Measurements from ENCODE around the gene SLC16A8.
"Not testable (repeated sequence)": the region's sequence is repeated elsewhere in the genome, so short reads cannot be mapped to it uniquely, and the experiment has no call there.

The SLC16A8 gene

GRCh38 chr22:38079208-38079607 lies 4.8 kb downstream of the SLC16A8 start:
- not testable (repeated sequence) for H3K27me3 ChIP-seq (ENCODE audit: insufficient read depth, low read length, poor library complexity); H3K4ac ChIP-seq (ENCODE audit: low read depth, low read length); DNase-seq; H3K18ac ChIP-seq (ENCODE audit: low read length); H3K79me2 ChIP-seq (ENCODE audit: control insufficient read depth, insufficient read depth, low read length); H2BK120ac ChIP-seq (ENCODE audit: low read depth, low read length); H3K79me1 ChIP-seq (ENCODE audit: low read length); H3K36me3 ChIP-seq (ENCODE audit: control insufficient read depth, insufficient read depth, low read length); H2AK5ac ChIP-seq (ENCODE audit: low read length); H3K9ac ChIP-seq (ENCODE audit: low read length); H2BK5ac ChIP-seq (ENCODE audit: low read length); H4K8ac ChIP-seq (ENCODE audit: low read depth, low read length); H4K5ac ChIP-seq (ENCODE audit: low read length); H3K4me3 ChIP-seq (ENCODE audit: low read length); H3K4me2 ChIP-seq (ENCODE audit: low read length); H3K27ac ChIP-seq (ENCODE audit: low read depth, low read length); H3K56ac ChIP-seq (ENCODE audit: low read length); H2BK15ac ChIP-seq (replicated peaks; ENCODE audit: low read depth); H3K4me1 ChIP-seq (ENCODE audit: control insufficient read depth, low read depth, low read length); H3K23ac ChIP-seq (ENCODE audit: low read length)
- WGBS (ENCODE audit: extremely low coverage, insufficient coverage, low lambda C conversion rate): no CpG with 5 or more reads among the region's 2 CpGs

- Histone ChIP-seq H3K79me1 (ENCODE audit: low read length) (no peaks in the 10 kb centered on the region), H3K4ac (ENCODE audit: low read depth, low read length) (no peak overlapping the region), H3K27me3 (ENCODE audit: insufficient read depth, low read length, poor library complexity) (peaks cover 2% of the 10 kb centered on the region), H2BK15ac (replicated peaks; ENCODE audit: low read depth) (no peak overlapping the region), H2BK5ac (ENCODE audit: low read length) (no peak overlapping the region), H4K5ac (ENCODE audit: low read length) (no peak overlapping the region), H3K18ac (ENCODE audit: low read length) (no peak overlapping the region), H3K23ac (ENCODE audit: low read length) (no peak overlapping the region), H4K8ac (ENCODE audit: low read depth, low read length) (no peak overlapping the region), H3K56ac (ENCODE audit: low read length) (no peak overlapping the region), H3K27ac (ENCODE audit: low read depth, low read length) (no peak overlapping the region), H3K36me3 (ENCODE audit: control insufficient read depth, insufficient read depth, low read length) (no peaks in the 10 kb centered on the region), H3K4me3 (ENCODE audit: low read length) (no peak overlapping the region), H3K4me2 (ENCODE audit: low read length) (no peak overlapping the region), H3K79me2 (ENCODE audit: control insufficient read depth, insufficient read depth, low read length) (no peaks in the 10 kb centered on the region), H2AK5ac (ENCODE audit: low read length) (no peak overlapping the region), H3K4me1 (ENCODE audit: control insufficient read depth, low read depth, low read length) (no peaks in the 10 kb centered on the region), H2BK120ac (ENCODE audit: low read depth, low read length) (no peak overlapping the region), H3K9ac (ENCODE audit: low read length) (no peak overlapping the region)
- DNase-seq: no peak
- WGBS (ENCODE audit: extremely low coverage, insufficient coverage, low lambda C conversion rate): no CpG with 5 or more reads among the region's 22 CpGs
Measured at GRCh38 chr22:38078046-38078840, 5.7 kb downstream of the SLC16A8 start.

- H3K23ac ChIP-seq (ENCODE audit: low read length): no peak overlapping the region
Measured at GRCh38 chr22:38077595-38077994, 6.4 kb downstream of the SLC16A8 start.

GRCh38 chr22:38077096-38077495 lies 6.9 kb downstream of the SLC16A8 start:
- H3K56ac ChIP-seq (ENCODE audit: low read length): no peak overlapping the region
- no peak overlapping the region for H2BK120ac ChIP-seq (ENCODE audit: low read depth, low read length)
- DNase-seq: no peak
- H3K4me3 ChIP-seq (ENCODE audit: low read length): no peak overlapping the region
- H2AK5ac ChIP-seq (ENCODE audit: low read length): no peak overlapping the region
- H3K18ac ChIP-seq (ENCODE audit: low read length): no peak overlapping the region
- no peak overlapping the region for H2BK5ac ChIP-seq (ENCODE audit: low read length)
- no peak overlapping the region for H4K8ac ChIP-seq (ENCODE audit: low read depth, low read length)
- no peak overlapping the region for H3K4me2 ChIP-seq (ENCODE audit: low read length)
- H3K9ac ChIP-seq (ENCODE audit: low read length): no peak overlapping the region
- no peaks in the 10 kb centered on the region for H3K4me1 ChIP-seq (ENCODE audit: control insufficient read depth, low read depth, low read length)
- no peak overlapping the region for H3K4ac ChIP-seq (ENCODE audit: low read depth, low read length)
- no peak overlapping the region for H3K27ac ChIP-seq (ENCODE audit: low read depth, low read length)
- H4K5ac ChIP-seq (ENCODE audit: low read length): no peak overlapping the region
- no peak overlapping the region for H3K23ac ChIP-seq (ENCODE audit: low read length)
- H3K79me1 ChIP-seq (ENCODE audit: low read length): no peaks in the 10 kb centered on the region
- no peaks in the 10 kb centered on the region for H3K36me3 ChIP-seq (ENCODE audit: control insufficient read depth, insufficient read depth, low read length)
- WGBS (ENCODE audit: extremely low coverage, insufficient coverage, low lambda C conversion rate): no CpG with 5 or more reads among the region's 12 CpGs
- peaks cover 2% of the 10 kb centered on the region for H3K27me3 ChIP-seq (ENCODE audit: insufficient read depth, low read length, poor library complexity)
- H2BK15ac ChIP-seq (replicated peaks; ENCODE audit: low read depth): no peak overlapping the region
- no peaks in the 10 kb centered on the region for H3K79me2 ChIP-seq (ENCODE audit: control insufficient read depth, insufficient read depth, low read length)

More at GRCh38 chr22:38077595-38077994, 6.4 kb downstream of the SLC16A8 start:
- Histone ChIP-seq H2BK15ac (replicated peaks; ENCODE audit: low read depth) (no peak overlapping the region), H2BK120ac (ENCODE audit: low read depth, low read length) (no peak overlapping the region), H3K27ac (ENCODE audit: low read depth, low read length) (no peak overlapping the region), H3K27me3 (ENCODE audit: insufficient read depth, low read length, poor library complexity) (peaks cover 2% of the 10 kb centered on the region), H4K8ac (ENCODE audit: low read depth, low read length) (no peak overlapping the region), H3K36me3 (ENCODE audit: control insufficient read depth, insufficient read depth, low read length) (no peaks in the 10 kb centered on the region), H3K9ac (ENCODE audit: low read length) (no peak overlapping the region), H2BK5ac (ENCODE audit: low read length) (no peak overlapping the region), H3K56ac (ENCODE audit: low read length) (no peak overlapping the region), H3K18ac (ENCODE audit: low read length) (no peak overlapping the region), H3K79me1 (ENCODE audit: low read length) (no peaks in the 10 kb centered on the region), H4K5ac (ENCODE audit: low read length) (no peak overlapping the region), H3K4me3 (ENCODE audit: low read length) (no peak overlapping the region), H2AK5ac (ENCODE audit: low read length) (no peak overlapping the region), H3K79me2 (ENCODE audit: control insufficient read depth, insufficient read depth, low read length) (no peaks in the 10 kb centered on the region), H3K4ac (ENCODE audit: low read depth, low read length) (no peak overlapping the region), H3K4me1 (ENCODE audit: control insufficient read depth, low read depth, low read length) (no peaks in the 10 kb centered on the region), H3K4me2 (ENCODE audit: low read length) (no peak overlapping the region)
- WGBS (ENCODE audit: extremely low coverage, insufficient coverage, low lambda C conversion rate): no CpG with 5 or more reads among the region's 14 CpGs
- no peak for DNase-seq

- no peak overlapping the region for H2BK5ac ChIP-seq (ENCODE audit: low read length)
- H3K9ac ChIP-seq (ENCODE audit: low read length): no peak overlapping the region
- H3K4me2 ChIP-seq (ENCODE audit: low read length): no peak overlapping the region
- H3K4me1 ChIP-seq (ENCODE audit: control insufficient read depth, low read depth, low read length): no peaks in the 10 kb centered on the region
- no peak overlapping the region for H3K18ac ChIP-seq (ENCODE audit: low read length)
- no peak for DNase-seq
- H3K56ac ChIP-seq (ENCODE audit: low read length): no peak overlapping the region
- no peak overlapping the region for H3K4me3 ChIP-seq (ENCODE audit: low read length)
- H3K27me3 ChIP-seq (ENCODE audit: insufficient read depth, low read length, poor library complexity): no peaks in the 10 kb centered on the region
- H2BK15ac ChIP-seq (replicated peaks; ENCODE audit: low read depth): no peak overlapping the region
- H4K8ac ChIP-seq (ENCODE audit: low read depth, low read length): no peak overlapping the region
- H3K79me2 ChIP-seq (ENCODE audit: control insufficient read depth, insufficient read depth, low read length): no peaks in the 10 kb centered on the region
- H3K23ac ChIP-seq (ENCODE audit: low read length): no peak overlapping the region
- H2AK5ac ChIP-seq (ENCODE audit: low read length): no peak overlapping the region
- WGBS (ENCODE audit: extremely low coverage, insufficient coverage, low lambda C conversion rate): no CpG with 5 or more reads among the region's 13 CpGs
- no peaks in the 10 kb centered on the region for H3K36me3 ChIP-seq (ENCODE audit: control insufficient read depth, insufficient read depth, low read length)
- H3K27ac ChIP-seq (ENCODE audit: low read depth, low read length): no peak overlapping the region
- no peaks in the 10 kb centered on the region for H3K79me1 ChIP-seq (ENCODE audit: low read length)
- no peak overlapping the region for H4K5ac ChIP-seq (ENCODE audit: low read length)
- no peak overlapping the region for H2BK120ac ChIP-seq (ENCODE audit: low read depth, low read length)
- H3K4ac ChIP-seq (ENCODE audit: low read depth, low read length): no peak overlapping the region
Measured at GRCh38 chr22:38075961-38076360, 8.0 kb downstream of the SLC16A8 start.

Measured in mesendoderm (in vitro differentiated cells).